Measurements from ENCODE around the gene C6orf141.
"Not testable (repeated sequence)": the region's sequence is repeated elsewhere in the genome, so short reads cannot be mapped to it uniquely, and the experiment has no call there.

Gene C6orf141

DNA sequence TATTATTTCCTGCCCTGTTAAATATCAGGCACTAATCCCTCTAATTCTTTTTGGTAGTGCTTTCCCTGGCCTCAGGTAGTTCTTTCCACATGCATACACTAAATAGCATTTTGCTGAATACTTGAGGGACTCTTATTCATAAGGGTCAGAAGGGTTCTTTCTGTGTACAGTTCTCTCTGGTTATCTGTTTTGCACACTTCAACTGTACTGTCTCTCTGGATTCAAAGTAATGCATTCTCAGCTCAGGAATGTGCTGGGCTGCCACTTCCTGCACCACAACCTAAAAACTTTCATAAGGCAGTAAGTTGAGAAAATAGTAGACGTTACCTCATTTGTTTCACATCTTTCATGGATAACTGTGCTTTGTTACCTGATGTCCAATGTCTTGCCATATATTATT lies 32.1 kb downstream of the C6orf141 start:
- Histone ChIP-seq H3K27me3 (ENCODE audit: insufficient read depth, low read depth, severe bottlenecking) (no peaks in the 10 kb centered on the region), H3K9me3 (ENCODE audit: severe bottlenecking) (no peaks in the 10 kb centered on the region), H3K36me3 (no peaks in the 10 kb centered on the region), H3K4me3 (ENCODE audit: low read depth, low read length) (no peak overlapping the region), H3K27ac (no peak overlapping the region)
- DNase-seq, result no peak
- TF ChIP-seq, protein P1, sequence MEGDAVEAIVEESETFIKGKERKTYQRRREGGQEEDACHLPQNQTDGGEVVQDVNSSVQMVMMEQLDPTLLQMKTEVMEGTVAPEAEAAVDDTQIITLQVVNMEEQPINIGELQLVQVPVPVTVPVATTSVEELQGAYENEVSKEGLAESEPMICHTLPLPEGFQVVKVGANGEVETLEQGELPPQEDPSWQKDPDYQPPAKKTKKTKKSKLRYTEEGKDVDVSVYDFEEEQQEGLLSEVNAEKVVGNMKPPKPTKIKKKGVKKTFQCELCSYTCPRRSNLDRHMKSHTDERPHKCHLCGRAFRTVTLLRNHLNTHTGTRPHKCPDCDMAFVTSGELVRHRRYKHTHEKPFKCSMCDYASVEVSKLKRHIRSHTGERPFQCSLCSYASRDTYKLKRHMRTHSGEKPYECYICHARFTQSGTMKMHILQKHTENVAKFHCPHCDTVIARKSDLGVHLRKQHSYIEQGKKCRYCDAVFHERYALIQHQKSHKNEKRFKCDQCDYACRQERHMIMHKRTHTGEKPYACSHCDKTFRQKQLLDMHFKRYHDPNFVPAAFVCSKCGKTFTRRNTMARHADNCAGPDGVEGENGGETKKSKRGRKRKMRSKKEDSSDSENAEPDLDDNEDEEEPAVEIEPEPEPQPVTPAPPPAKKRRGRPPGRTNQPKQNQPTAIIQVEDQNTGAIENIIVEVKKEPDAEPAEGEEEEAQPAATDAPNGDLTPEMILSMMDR (IDR thresholded peaks at IDR 0.05; ENCODE audit: low read depth, low read length), result no peak

DNA sequence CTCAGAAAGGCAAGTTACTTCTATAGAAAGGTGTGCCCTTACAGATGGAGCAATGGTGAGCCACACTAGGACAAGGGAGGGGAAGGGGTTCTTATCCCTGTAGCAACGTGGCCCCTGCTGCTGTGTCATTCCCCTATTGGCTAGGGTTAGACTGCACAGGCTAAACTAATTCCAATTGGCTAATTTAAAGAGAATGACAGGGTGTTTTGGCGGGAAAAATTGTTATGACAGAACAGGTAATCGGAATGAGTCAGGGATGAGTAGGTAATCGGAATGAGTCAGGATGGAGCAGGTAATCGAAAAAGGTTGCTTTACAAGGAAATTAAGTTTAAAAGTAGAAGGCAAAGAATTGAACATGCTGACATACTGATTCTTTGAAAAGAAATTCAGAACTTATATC lies 36.8 kb downstream of the C6orf141 start:
- not testable (repeated sequence) for H3K9me3 ChIP-seq (ENCODE audit: severe bottlenecking); H3K27ac ChIP-seq; H3K36me3 ChIP-seq; H3K4me3 ChIP-seq (ENCODE audit: low read depth, low read length); H3K27me3 ChIP-seq (ENCODE audit: insufficient read depth, low read depth, severe bottlenecking); DNase-seq
